Right lobe of liver (tissue), 6 donors: Measurements from ENCODE around the gene ABLIM2. TPM values are rescaled to one million over a fixed set of nuclear protein-coding genes. Genes with fewer than 3 reads are reported as not detected.
A peak's percentile ranks its signal among the peaks of the same experiment; 100 is the strongest.

Source experiments
- ATAC-seq, 4 donors: fragments of 200-7000 bp; cut with Tn5 transposase; one replicate each; pipeline ENCODE4 v1.9.1; 2020; ENCODE audit warnings: mild to moderate bottlenecking in 4 of 4, moderate library complexity in 4 of 4
- DNase-seq, 3 donors: peaks; one replicate each; pipeline ENCODE4 v3.0.0-alpha.2; 2020
- H3K27ac ChIP-seq, 3 donors: fragments of 200-600 bp; one replicate each; pipeline ENCODE4 v1.8.0; 2022
- H3K27me3 ChIP-seq, 2 donors: fragments of 200-600 bp; one replicate each; pipeline ENCODE4 v1.8.0; 2022
- H3K36me3 ChIP-seq, 4 donors: fragments of 200-600 bp; sonication (generic) in 1 of 4; one replicate each; pipeline versions ENCODE4 v1.5.1 to v1.8.0; 2017 to 2022; ENCODE audit warnings: control low read depth in 1 of 4
- H3K4me1 ChIP-seq, 4 donors: fragments of 200-600 bp; sonication (generic) in 1 of 4; one replicate each; pipeline versions ENCODE4 v1.5.1 to v1.8.0; 2017 to 2022; ENCODE audit warnings: control low read depth in 1 of 4
- H3K4me3 ChIP-seq, 3 donors: fragments of 200-600 bp; one replicate each; pipeline ENCODE4 v1.8.0; 2022
- H3K9me3 ChIP-seq, 4 donors: fragments of 200-600 bp; sonication (generic) in 1 of 4; one replicate each; pipeline versions ENCODE4 v1.5.1 to v1.8.0; 2017 to 2022; ENCODE audit warnings: control low read depth in 1 of 4
- POLR2A ChIP-seq: fragments of 450-650 bp; IDR thresholded peaks from one replicate; pipeline ENCODE4 v1.6.1; 2017; ENCODE audit warnings: antibody characterized with exemption, mild to moderate bottlenecking
- WGBS: methylation state at CpG from one replicate; pipeline ENCODE4 v1.1.6; 2018; ENCODE audit warnings: low coverage, low lambda C conversion rate; ENCODE audit not compliant: insufficient coverage; ENCODE audit errors: missing lambda C conversion rate; 5-methylcytosine and 5-hydroxymethylcytosine counted together
- intact Hi-C, 2 donors: fragments of 100-400 bp; cut with DNase I; formaldehyde crosslinking; loops; one replicate each; pipeline versions ENCODE4 v1.11.2 to v1.14.1; 2022
- total RNA-seq, 6 experiments: library from RNA; depleted of rRNA in 2 of 6; stranded (reverse); fragments of >200 nt in 2 of 6; fragmentation: NEBNext Ultra II Directional in 3 of 6; extraction: Animal tissue kit (Norgen Biotek cat#: 25700) in 3 of 6; gene quantifications; one replicate each; pipeline versions ENCODE4 v1.1.0 to v1.2.4, GENCODE V29; 2016 to 2023
- TF ChIP-seq, protein P1 (sequence below), 4 donors: fragments of 200-600 bp in 3 of 4; fragments of 450-650 bp in 1 of 4; IDR thresholded peaks; one replicate each; pipeline versions ENCODE4 v1.5.1 to v1.8.0; 2016 to 2022; ENCODE audit warnings: antibody characterized with exemption in 4 of 4, mild to moderate bottlenecking in 2 of 4
- donor health status: DM: no; HTN: yes; CAD: no.
- donor health status: DM: no; HTN: no; CAD: no.
- donor health status: DM: no; HTN: no; CAD: no.
- donor health status: DM: no; HTN: yes; CAD: no.
- donor health status: DM: no; HTN: yes; CAD: no.

ABLIM2 gene
- total RNA-seq, 6 experiments from 2014 or later, result 0.93 to 3.5 (median 2.3) TPM

DNA sequence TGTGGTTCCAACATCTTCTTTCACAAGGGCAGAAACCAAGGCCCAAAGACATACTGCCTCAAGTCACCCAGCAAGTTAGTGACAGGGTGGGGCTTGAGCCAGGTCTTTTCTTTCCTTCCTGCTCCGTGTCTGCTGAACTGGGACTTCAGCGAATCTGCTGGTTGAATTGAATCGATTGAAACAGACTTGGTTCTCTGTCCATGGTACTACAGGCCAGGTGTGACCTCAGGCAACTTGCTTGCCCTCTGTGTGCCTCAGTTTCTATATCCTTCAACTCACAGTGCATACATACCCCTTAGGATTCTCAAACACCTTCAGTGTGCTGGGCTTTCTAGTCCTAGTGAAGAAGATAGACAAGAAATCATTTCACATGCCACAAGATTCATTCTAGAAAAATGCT is 2.0 kb upstream of the ABLIM2 start:
- intact Hi-C loops, result no loop called here
- H3K27me3 ChIP-seq, result no peaks in the 10 kb centered on the region
- H3K4me1 ChIP-seq, result peaks cover 0 to 16% (median 0%) of the 10 kb centered on the region in 4 donors
- 80% methylated on average over 1 of the region's 3 CpGs for WGBS
- no peaks in the 10 kb centered on the region for H3K36me3 ChIP-seq
- H3K27ac ChIP-seq, result no peak overlapping the region
- no peak for DNase-seq
- no peaks in the 10 kb centered on the region for H3K9me3 ChIP-seq
- no peak for TF ChIP-seq POLR2A
- TF ChIP-seq, protein P1, sequence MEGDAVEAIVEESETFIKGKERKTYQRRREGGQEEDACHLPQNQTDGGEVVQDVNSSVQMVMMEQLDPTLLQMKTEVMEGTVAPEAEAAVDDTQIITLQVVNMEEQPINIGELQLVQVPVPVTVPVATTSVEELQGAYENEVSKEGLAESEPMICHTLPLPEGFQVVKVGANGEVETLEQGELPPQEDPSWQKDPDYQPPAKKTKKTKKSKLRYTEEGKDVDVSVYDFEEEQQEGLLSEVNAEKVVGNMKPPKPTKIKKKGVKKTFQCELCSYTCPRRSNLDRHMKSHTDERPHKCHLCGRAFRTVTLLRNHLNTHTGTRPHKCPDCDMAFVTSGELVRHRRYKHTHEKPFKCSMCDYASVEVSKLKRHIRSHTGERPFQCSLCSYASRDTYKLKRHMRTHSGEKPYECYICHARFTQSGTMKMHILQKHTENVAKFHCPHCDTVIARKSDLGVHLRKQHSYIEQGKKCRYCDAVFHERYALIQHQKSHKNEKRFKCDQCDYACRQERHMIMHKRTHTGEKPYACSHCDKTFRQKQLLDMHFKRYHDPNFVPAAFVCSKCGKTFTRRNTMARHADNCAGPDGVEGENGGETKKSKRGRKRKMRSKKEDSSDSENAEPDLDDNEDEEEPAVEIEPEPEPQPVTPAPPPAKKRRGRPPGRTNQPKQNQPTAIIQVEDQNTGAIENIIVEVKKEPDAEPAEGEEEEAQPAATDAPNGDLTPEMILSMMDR (IDR thresholded peaks at IDR 0.05), result no peak
- ATAC-seq, result no peak
- H3K4me3 ChIP-seq, result no peak overlapping the region

DNA sequence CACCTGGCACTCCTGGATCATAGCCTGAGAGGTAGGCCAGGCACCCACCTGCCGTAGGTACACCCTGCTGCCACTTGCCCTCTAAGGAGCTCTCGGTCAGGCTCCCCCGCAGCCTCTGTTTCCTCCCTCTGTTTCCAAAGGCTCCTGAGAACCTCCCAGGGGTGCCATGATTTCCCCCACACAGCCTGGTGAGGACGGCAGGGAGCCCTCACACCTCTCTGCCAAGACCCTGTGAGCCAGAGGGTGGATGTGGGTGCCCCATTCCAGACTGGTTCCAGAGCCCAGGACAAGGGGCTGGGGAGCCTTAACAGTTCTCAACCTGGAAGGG is 1.6 kb upstream of the ABLIM2 start:
- no peak for DNase-seq
- H3K27ac ChIP-seq, result no peak overlapping the region
- no peak for TF ChIP-seq POLR2A
- TF ChIP-seq, protein P1 (IDR thresholded peaks at IDR 0.05), result no peak
- no peak overlapping the region for H3K4me3 ChIP-seq
- no CpG with 5 or more reads among the region's 4 CpGs for WGBS
- intact Hi-C loops, result no loop called here
- no peaks in the 10 kb centered on the region for H3K9me3 ChIP-seq
- ATAC-seq, result no peak
- no peaks in the 10 kb centered on the region for H3K27me3 ChIP-seq
- no peaks in the 10 kb centered on the region for H3K36me3 ChIP-seq
- H3K4me1 ChIP-seq, result peaks cover 0 to 16% (median 0%) of the 10 kb centered on the region in 4 donors

DNA sequence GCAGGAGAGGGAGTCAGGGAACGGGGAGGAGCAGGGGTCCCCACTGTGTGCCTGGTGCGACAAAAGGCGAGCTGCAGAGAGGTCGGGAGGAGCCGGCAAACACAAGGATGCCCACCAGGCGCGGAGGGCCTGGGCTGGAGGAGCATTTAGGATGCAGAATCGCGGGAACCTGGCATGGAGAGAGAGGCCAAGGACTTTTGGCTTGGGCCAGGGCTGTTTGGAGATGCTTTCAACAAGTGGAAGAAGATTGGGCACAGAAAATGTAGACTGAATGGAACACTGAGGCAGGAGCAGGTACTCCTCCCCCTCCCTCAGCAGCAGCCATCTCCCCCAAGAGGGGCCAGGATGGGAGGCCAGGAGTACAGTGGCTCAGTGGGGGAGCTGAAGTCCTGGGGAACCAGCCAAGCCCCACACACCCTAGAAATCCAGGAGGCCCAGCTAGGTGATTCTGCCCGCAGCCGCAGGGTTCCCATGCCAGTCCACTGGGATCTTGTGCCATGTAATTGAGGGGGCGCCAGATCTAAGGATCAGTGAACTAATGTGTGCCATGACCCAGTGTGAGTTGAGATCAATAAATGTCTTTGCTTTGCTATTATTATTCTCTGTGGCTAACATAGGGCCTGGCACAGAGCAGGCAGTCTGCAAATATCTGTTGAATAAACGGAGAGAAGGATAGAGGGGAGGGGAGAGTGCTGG is 1.1 kb upstream of the ABLIM2 start:
- intact Hi-C loops, result loop anchor here in 1 of 2 donors (10.0 kb wide), 1 partner anchor 105 kb away; no protein-coding TSS in a partner anchor

DNA sequence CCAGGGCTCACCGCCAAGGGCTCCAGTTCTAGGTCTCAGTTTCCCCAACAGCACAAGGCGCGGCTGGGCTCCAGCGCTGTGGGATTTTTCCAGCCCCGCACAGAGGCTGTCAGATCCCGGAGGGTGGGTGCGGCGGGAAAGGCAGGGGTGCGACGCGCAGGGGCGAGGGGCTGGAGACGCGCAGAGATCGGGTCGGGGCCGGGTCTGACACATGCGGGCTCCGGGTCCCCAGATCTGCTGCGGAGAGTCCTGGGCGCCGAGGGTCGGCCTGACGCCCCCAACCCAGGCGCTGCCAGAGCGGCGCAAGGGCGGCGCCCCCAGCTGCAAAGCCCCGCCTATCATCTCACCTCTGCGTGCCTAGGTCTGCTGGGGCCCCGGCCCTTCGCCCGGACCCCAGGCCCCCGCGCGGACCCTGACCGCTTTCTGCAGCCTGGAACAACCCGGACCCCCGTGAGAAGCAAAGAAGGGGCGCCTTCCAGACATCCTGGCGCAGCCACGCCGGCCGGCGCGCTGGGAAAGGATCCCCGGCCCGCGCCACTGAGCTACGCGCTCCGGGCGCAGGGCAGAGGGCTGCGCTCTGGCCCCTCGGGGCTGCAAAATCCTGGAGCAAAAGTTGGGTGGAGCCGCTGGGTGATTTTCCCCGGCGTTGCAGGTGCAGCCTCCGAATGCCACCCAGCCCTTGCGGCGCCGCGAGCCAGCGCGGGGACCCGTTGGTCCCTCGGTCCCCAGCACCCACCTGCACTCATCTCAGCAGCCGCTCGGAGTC is 486 bp downstream of the ABLIM2 start:
- Histone ChIP-seq H3K4me3 (peak overlapping the region; percentile 52 to 75 (median 67)), H3K4me1 (peaks cover 0 to 16% (median 0%) of the 10 kb centered on the region in 4 donors), H3K9me3 (no peaks in the 10 kb centered on the region), H3K27ac (no peak overlapping the region), H3K36me3 (no peaks in the 10 kb centered on the region), H3K27me3 (no peaks in the 10 kb centered on the region)
- 7% methylated on average over 5 of the region's 70 CpGs for WGBS
- TF ChIP-seq, protein P1 (IDR thresholded peaks at IDR 0.05), result peak in 1 of 4 donors; percentile 16
- no peak for TF ChIP-seq POLR2A
- intact Hi-C loops, result loop anchor here in 1 of 2 donors (10.0 kb wide), 1 partner anchor 103 kb away; no protein-coding TSS in a partner anchor
- no peak for DNase-seq
- ATAC-seq, result peak in 1 of 4 donors; percentile 0

More for the DNA sequence above, 1.1 kb upstream of the ABLIM2 start:
- no peak overlapping the region for H3K27ac ChIP-seq
- TF ChIP-seq, protein P1 (IDR thresholded peaks at IDR 0.05), result no peak
- no peak for TF ChIP-seq POLR2A
- no peaks in the 10 kb centered on the region for H3K27me3 ChIP-seq
- WGBS, result 13% methylated on average over 8 of the region's 13 CpGs
- no peak for DNase-seq
- peaks cover 0 to 16% (median 0%) of the 10 kb centered on the region in 4 donors for H3K4me1 ChIP-seq
- H3K9me3 ChIP-seq, result no peaks in the 10 kb centered on the region
- H3K36me3 ChIP-seq, result no peaks in the 10 kb centered on the region
- ATAC-seq, result no peak
- H3K4me3 ChIP-seq, result peak overlapping the region; percentile 63 to 80 (median 67)
